GM06990 (cell line): Measurements from ENCODE around the gene GUCA1A.

Experiments used
- DNase-seq: peaks from one replicate; pipeline ENCODE4 v3.0.0-alpha.2; 2011; ENCODE audit not compliant: insufficient read length; ENCODE audit errors: extremely low read depth
- H3K27me3 ChIP-seq: replicated peaks from 2 replicates; pipeline ENCODE4 v1.6.0; 2011; ENCODE audit warnings: low read length; ENCODE audit not compliant: control insufficient read depth, insufficient read depth
- H3K36me3 ChIP-seq: 2 replicates; pipeline ENCODE4 v1.5.1; 2011; ENCODE audit warnings: low read length; ENCODE audit not compliant: control insufficient read depth, insufficient read depth
- H3K4me3 ChIP-seq: replicated peaks from 2 replicates; pipeline ENCODE4 v1.5.1; 2011; ENCODE audit warnings: low read depth, mild to moderate bottlenecking, control low read depth, low read length
- TF ChIP-seq, protein P1 (sequence below): IDR thresholded peaks from 2 replicates; pipeline ENCODE4 v1.5.1; 2011; ENCODE audit warnings: low read length, control low read depth, mild to moderate bottlenecking, inconsistent platforms; ENCODE audit not compliant: insufficient read depth, poor library complexity, severe bottlenecking

GUCA1A gene

GRCh38 chr6:42155293-42155692 is 17.9 kb upstream of the GUCA1A start:
- TF ChIP-seq, protein P1, sequence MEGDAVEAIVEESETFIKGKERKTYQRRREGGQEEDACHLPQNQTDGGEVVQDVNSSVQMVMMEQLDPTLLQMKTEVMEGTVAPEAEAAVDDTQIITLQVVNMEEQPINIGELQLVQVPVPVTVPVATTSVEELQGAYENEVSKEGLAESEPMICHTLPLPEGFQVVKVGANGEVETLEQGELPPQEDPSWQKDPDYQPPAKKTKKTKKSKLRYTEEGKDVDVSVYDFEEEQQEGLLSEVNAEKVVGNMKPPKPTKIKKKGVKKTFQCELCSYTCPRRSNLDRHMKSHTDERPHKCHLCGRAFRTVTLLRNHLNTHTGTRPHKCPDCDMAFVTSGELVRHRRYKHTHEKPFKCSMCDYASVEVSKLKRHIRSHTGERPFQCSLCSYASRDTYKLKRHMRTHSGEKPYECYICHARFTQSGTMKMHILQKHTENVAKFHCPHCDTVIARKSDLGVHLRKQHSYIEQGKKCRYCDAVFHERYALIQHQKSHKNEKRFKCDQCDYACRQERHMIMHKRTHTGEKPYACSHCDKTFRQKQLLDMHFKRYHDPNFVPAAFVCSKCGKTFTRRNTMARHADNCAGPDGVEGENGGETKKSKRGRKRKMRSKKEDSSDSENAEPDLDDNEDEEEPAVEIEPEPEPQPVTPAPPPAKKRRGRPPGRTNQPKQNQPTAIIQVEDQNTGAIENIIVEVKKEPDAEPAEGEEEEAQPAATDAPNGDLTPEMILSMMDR = no peak
- no peaks in the 10 kb centered on the region for H3K36me3 ChIP-seq
- no peak overlapping the region for H3K4me3 ChIP-seq
- no peak for DNase-seq
- H3K27me3 ChIP-seq = no peaks in the 10 kb centered on the region; the same call in none of the 2 replicates

- TF ChIP-seq, protein P1 = no peak
- no peaks in the 10 kb centered on the region; the same call in none of the 2 replicates for H3K27me3 ChIP-seq
- no peak for DNase-seq
- H3K36me3 ChIP-seq = no peaks in the 10 kb centered on the region
- no peak overlapping the region for H3K4me3 ChIP-seq
Measured at GRCh38 chr6:42156638-42157037, 16.5 kb upstream of the GUCA1A start.

- no peaks in the 10 kb centered on the region for H3K36me3 ChIP-seq
- no peaks in the 10 kb centered on the region; the same call in none of the 2 replicates for H3K27me3 ChIP-seq
- TF ChIP-seq, protein P1 = no peak
- H3K4me3 ChIP-seq = no peak overlapping the region
- no peak for DNase-seq
Measured at GRCh38 chr6:42158011-42158410, 15.2 kb upstream of the GUCA1A start.

GRCh38 chr6:42158631-42159030 is 14.5 kb upstream of the GUCA1A start:
- DNase-seq = no peak
- Histone ChIP-seq H3K27me3 (no peaks in the 10 kb centered on the region; the same call in none of the 2 replicates), H3K36me3 (no peaks in the 10 kb centered on the region), H3K4me3 (no peak overlapping the region)
- TF ChIP-seq, protein P1 = no peak

DNA sequence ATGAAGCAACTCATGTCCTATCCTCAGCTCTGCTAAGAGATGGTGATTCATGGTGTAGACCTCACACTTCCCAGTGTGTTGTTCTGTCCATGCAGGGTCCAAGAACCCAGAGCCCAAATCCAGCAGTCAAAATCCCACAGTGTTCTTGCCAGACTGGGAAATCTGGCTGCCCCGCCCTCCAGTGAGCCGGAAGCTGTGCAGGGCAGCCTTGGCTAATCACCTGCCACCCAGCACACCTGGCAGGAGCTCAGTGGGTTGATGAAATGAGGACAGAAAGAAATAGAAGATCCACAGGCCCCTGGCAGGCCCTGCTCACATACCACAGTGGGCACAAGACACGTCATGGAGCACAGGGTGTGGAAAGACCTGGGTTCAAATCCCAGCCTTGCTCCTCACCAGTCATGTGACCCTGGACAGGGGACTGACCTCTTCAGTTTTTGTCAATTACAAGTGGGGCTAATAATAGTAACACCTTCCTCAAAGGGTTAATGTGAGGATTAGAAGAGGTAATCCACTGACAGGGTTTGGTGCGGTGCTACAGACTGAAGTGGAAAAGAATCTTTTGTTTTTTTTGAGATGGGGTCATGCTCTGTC is 13.6 kb upstream of the GUCA1A start:
- Histone ChIP-seq H3K36me3 (no peaks in the 10 kb centered on the region), H3K4me3 (no peak overlapping the region), H3K27me3 (no peaks in the 10 kb centered on the region; the same call in none of the 2 replicates)
- TF ChIP-seq, protein P1 = no peak
- DNase-seq = no peak

GRCh38 chr6:42162384-42162783 is 10.8 kb upstream of the GUCA1A start:
- Histone ChIP-seq H3K4me3 (no peak overlapping the region), H3K36me3 (no peaks in the 10 kb centered on the region), H3K27me3 (no peaks in the 10 kb centered on the region; the same call in none of the 2 replicates)
- TF ChIP-seq, protein P1 = no peak
- DNase-seq = no peak
